Measurements from ENCODE around the gene ZC2HC1C.

Gene ZC2HC1C
- 0.46 to 1.6 (median 0.77) reads per million in 3 experiments for total RNA-seq

DNA sequence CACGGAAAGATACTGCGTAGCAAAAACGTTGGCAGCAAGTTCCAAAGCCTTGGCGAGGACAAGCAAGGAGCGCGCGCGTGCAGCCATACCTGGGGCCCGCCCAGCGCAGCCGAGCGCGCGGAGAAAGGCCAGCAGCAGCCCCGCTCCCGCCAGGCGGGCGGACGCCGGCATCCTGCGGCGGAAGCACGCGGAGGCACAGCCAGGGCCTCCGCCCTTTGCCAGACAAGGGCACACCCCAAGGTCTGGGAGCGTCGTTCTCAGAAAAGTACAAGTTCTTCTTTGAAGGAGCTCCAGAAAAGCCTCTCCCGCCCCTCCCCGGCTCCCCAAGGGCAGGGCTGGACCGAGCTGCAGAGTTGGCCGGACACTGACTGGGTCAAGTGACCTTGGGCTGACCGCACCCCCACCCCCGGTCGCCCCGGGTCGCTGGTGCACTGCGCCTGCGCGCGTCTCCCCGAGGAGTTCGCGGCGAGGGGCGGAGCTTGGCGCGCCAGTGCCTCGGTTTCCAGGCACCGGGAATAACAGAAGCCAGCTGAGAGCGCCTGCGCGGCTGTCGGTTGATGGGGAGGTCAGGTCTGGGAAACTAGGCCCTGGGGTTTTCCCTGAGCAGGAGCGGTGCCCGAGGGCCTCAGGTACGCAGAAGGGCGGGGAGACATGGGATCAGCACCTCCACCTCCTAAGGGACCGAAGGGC is at the start of gene ZC2HC1C:
ZC2HC1C (plus strand) TSS at position 521 of the 690 bp plus-strand sequence. CDS start 933 bp downstream, outside the sequence.
- peak; percentile 31 for DNase-seq

- DNase-seq = no peak
Measured at GRCh38 chr14:75022655-75023054, 46.8 kb upstream of the ZC2HC1C start.

GRCh38 chr14:75023108-75023507 is 46.3 kb upstream of the ZC2HC1C start:
- DNase-seq = no peak

DNA sequence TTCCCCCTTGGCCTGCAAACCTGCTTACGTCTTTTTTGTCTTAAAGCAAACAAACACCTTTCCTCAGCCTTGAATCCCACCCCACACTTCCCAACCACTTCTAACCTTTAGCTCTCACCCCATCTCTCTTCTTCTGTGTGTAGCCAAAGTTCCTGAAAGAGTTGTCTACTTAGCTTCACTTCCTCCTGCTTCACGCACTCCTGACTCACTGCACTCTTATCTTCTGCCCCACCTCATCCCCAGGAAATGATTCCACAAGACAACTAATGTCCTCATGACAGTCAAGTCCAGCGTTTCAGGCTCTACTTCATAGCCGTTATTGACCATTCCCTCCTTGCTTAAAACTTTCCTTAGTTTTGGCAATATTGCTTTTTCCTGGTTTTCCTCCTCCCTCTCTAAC is 44.4 kb upstream of the ZC2HC1C start:
- DNase-seq = no peak

GRCh38 chr14:75025876-75026275 is 43.6 kb upstream of the ZC2HC1C start:
- no peak for DNase-seq

- DNase-seq = no peak
Measured at GRCh38 chr14:75030147-75030546, 39.3 kb upstream of the ZC2HC1C start.

- DNase-seq = no peak
Measured at GRCh38 chr14:75032939-75033338, 36.5 kb upstream of the ZC2HC1C start.

DNA sequence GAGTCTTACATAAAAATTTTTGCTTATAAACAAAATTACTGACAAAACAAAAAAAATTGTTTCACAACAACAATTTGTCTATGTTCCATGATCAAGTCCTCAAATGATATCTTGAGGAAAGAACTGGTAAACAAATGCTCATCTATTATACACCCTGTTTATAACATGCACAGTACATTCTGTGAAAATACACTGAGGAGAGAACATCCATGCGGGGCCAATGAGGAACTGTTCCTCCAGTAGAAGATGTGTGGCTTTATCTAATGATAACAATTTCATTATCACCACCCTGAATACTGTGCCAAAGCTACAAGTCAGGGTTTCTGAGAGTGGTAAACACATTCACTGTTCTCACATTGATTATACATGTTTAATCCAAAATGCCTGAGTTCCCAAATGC is 28.9 kb upstream of the ZC2HC1C start:
- DNase-seq = no peak

- no peak for DNase-seq
Measured at GRCh38 chr14:75040959-75041358, 28.5 kb upstream of the ZC2HC1C start.

DNA sequence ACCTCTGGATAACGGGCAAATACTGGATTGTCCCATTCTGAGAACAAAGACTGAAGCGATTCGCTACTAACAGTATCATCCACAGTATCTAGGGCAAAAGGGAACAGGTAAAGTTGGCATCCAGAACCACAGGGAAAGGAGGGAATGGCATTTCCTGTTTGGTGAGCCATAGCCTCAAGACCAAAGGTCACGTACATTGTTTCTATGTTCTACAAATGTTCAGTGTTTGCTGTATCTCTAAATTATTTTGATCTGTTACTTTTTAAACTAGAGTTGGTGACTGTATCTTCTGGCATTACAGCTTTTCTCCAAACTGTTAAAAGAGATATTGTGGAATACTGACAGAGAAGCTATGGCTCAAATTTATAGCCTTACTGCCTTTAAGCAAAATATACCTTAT is 27.8 kb upstream of the ZC2HC1C start:
- DNase-seq = no peak

GRCh38 chr14:75042035-75042434 is 27.4 kb upstream of the ZC2HC1C start:
- DNase-seq = no peak

GRCh38 chr14:75044322-75044721 is 25.1 kb upstream of the ZC2HC1C start:
- DNase-seq = no peak

DNA sequence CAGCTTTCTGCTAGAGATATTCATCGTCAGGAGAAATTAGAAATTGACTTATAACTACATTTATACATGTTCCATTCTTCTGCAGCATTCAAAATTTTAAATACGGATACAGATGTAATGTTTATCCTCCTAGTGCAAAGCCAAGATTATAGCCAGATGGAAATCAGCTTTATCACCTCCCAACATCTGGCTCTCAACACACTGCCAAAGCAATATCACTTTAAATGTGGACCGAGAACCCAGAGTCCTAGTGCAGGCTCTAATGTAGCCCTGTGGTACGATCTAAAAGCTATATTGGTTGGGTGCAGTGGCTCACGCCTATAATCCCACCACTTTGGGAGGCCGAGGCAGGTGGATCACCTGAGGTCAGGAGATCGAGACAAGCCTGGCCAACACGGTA is 24.7 kb upstream of the ZC2HC1C start:
- DNase-seq = no peak

GRCh38 chr14:75046275-75046674 is 23.2 kb upstream of the ZC2HC1C start:
- DNase-seq = no peak

GRCh38 chr14:75046899-75047298 is 22.5 kb upstream of the ZC2HC1C start:
- no peak for DNase-seq

GRCh38 chr14:75047506-75047905 is 21.9 kb upstream of the ZC2HC1C start:
- DNase-seq = no peak

- no peak for DNase-seq
Measured at GRCh38 chr14:75048101-75048500, 21.3 kb upstream of the ZC2HC1C start.

DNA sequence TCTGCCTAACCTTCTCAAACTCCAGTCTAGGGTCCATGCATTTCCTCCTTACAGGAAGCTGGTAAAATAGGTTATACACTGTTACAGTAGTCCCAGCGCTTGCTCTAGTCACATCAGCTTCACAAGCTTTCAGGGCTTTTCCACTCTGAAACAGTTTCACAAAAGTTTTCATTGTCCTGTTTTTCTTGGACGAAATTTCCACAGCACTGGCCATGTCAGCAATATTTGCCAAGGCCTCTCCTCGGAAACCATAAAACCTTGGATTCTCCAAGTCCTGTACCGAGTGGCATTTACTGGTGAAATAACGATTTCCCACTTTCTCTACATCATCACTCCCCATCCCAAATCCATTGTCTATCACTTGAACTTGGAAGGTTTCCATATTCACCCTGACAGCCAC is 20.3 kb upstream of the ZC2HC1C start:
- no peak for DNase-seq

GRCh38 chr14:75049731-75050201 is 19.7 kb upstream of the ZC2HC1C start:
- no peak for DNase-seq

GRCh38 chr14:75050852-75051555 is 18.4 kb upstream of the ZC2HC1C start, which contains the start of gene MLH3:
Gene MLH3 (minus strand): TSS chr14:75051467. CDS start chr14:75049655, 1,812 bp downstream.
- DNase-seq = peak; percentile 78

DNA sequence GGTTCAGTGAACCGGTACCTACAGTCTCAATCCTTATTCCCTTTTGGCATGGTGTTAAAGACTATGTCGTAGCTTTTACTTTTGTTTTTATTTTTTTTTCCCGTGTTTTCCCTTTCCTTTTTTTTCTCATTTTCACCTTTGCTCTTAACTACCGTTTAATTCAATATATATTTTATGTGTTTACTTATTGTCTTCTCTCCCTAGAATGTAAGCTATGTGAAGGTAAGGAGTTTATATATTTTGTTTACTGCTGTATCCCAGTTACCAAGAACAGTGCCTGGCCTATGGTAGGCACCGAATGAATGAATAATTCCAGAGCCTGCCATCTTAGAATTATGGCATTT is 17.9 kb upstream of the ZC2HC1C start:
- no peak for DNase-seq

- no peak for DNase-seq
Measured at GRCh38 chr14:75053396-75054291, 15.8 kb upstream of the ZC2HC1C start.

DNA sequence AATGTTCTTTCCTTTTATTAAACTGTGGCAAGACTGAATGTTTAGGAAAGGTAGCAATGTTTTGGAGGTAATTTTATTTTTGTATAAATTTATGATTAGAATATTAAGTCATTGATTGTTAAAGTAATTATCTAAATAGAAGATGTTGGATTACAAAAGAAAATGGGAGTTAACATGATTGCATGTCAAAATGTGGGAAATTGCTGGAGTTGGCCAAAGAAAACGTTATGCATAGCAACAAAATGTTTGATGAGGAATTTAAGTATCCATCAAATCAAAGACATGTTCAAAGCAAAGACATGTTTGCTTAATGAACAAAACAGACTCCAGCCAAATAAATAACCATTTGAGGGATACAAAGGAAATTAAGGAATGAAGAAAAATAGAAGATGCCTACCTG is 15.0 kb upstream of the ZC2HC1C start:
- DNase-seq = no peak

Measured in central memory CD4-positive, alpha-beta T cell (primary cell).